Stimulated activated CD4-positive, alpha-beta T cell treated with anti-CD3 and anti-CD28 coated beads, TNF-alpha, amount 100 ng/mL, for 4 hours (primary cell): ENCODE results near the gene AVPR2.

Source experiments
- DNase-seq, 3 experiments: peaks; one replicate each; pipeline ENCODE4 v3.0.0-alpha.2; 2020; ENCODE audit warnings: low read depth in 3 of 3

AVPR2 gene

DNA sequence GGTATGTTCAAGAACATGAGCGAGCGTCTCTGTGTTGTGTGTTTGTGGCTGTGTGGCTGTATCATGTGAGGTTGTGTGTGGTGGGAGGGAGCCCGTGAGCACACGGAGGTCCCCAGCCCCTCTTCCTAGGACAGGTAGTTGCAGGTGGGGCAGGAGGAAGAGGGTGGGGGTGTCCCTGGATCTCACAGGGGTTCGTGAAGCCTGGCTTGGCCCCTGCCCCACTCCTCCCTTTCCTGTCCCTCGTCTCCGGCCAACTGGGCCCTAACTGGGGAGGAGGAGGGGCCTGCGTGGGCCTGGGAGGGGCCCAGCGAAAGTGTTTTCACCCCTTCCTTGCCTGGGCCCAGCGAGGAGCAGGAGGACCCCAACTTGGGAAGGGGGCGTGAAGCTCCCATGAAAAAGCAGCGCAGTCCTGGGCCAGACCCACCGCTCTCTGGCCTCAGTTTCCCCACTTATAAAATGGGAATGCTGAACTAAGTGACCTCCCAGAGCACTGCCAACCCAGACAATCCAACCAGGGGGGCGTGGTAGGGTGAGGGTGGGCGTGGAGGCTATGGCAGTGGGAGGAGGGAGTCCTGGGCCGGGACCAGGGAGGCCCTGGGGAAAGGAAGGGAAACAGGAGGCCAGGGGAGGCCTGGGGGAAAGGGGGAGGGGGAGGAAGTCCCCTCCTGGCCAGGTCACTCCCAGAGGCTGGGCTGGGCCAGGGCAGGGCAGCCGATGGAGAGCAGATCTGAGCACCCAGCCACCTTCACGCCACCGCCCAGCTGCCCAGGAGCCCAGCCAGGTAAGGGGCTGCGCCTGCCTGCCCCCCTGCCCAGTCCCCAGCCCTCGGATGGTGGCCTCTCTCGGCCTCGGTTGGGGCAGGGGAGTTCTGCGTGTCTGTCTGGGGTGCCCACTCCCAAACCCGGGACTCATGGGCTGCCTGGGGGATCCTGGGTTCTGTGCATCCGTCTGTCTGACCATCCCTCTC lies at the start of gene AVPR2:
Gene AVPR2 (plus strand): TSS at position 683 of the 967 bp plus-strand sequence. CDS start 473 bp downstream, outside the sequence.
- DNase-seq: no peak

DNA sequence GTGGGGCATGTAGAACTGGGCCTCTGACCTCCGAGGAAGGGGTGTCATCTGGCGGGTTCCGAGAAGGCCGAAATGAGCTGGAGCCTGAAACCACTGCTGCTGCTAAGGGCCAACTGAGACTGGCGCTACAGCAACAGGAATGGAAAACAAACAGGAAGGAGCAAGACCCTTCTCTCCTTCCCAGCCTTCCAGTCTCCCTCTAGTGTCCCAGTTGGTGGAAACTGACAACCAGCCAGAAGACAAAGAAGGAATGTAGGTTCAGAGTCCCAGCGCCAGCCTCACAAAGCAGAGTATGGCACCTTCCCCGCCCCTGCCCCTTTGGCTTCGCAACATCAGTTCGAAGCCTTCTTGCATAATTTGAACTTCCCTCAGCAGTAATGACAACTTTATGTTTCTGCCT lies 49.8 kb upstream of the AVPR2 start:
- no peak for DNase-seq

GRCh38 chrX:153857348-153857903 lies 47.0 kb upstream of the AVPR2 start:
- DNase-seq: no peak

GRCh38 chrX:153861151-153861550 lies 43.3 kb upstream of the AVPR2 start:
- DNase-seq: no peak

DNA sequence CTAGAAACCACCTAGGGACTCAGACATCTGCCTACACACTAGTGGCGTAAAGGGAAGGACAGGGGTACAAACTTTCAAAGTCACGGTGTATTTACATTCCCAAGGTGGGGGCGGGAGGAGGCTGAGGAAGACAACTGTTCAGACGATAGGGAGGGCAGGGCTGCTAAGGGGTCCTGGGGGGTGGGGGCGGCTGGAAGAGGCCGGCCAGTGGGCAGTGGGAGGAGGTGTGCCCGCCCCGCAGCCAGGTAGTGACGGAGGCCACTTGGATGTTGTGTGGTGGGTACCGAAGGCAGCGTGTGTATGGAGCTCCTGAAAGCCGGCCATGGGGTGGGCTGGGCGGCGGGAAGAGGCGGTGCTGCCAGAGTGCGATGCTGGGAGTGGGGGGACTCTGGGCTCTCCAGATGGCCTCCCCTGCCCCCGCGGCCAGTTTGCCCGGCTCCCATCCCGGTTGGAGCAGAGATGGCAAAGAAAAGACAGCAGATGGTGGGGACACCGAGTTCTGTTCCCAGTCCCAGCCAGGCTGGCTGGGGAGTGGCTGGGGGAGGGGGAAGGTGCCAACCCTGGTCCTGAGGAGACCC lies 42.7 kb upstream of the AVPR2 start:
- DNase-seq: no peak

DNA sequence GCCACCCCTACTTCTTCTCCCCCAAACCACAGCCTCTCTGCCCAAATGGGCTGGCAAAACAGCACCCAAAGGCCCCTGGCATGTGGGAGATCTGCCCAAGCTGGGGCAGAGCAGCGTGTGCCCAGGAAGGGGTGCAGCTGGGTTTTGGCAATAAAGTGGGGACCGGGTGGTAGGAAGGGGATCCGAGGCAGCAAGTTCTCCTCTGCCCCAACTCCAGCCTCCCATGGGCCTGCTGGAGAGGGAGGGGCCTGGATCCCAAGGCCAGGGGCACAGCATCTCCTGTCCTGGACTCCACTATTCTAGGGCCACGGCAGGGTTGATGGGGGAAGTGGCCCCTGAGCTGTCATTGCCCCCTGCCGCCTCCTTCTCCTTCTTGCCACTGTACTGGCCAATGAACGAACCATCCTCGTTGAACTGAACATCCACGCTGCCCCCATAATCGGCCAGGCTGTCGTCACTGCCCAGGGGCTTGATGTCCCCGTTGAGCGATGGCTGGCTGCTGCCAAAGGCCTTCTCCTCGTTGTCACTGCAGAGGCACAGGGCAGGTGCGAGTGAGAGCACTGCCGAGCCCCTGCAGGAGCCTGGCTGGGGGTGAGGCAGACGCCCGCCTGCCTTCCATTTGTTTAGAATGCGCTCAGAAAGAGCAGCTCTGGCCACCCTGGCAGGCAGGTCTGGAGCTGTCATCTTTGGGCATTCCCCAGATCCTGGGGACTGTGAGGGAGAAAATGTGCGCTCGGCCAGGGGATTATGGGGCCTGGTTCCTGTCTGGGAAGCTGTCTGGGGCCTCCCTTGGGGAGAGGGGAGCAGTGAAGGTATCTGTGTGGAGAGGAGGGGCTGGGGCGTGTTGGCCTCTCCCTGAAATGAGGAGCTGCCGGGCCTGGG lies 41.9 kb upstream of the AVPR2 start:
- no peak for DNase-seq

- DNase-seq: no peak
These were observed 41.1 kb upstream of the AVPR2 start for GRCh38 chrX:153863251-153863991.

- DNase-seq: no peak
These were observed 40.4 kb upstream of the AVPR2 start for GRCh38 chrX:153864101-153864500.

GRCh38 chrX:153864561-153865320 lies 39.7 kb upstream of the AVPR2 start:
- no peak for DNase-seq

DNA sequence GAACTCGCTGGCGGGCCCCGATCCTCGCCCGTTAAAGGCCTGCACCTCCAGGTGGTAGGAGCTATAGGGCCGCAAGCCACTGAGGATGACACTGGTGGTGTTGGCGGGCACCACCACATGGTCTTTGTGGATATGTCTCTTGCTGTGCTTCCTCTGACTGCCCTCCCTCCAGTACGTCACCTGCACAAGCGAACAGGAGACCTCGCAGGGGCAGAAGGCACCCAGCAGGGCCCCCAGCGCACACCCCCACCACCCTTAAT lies 39.2 kb upstream of the AVPR2 start:
- DNase-seq: no peak

DNA sequence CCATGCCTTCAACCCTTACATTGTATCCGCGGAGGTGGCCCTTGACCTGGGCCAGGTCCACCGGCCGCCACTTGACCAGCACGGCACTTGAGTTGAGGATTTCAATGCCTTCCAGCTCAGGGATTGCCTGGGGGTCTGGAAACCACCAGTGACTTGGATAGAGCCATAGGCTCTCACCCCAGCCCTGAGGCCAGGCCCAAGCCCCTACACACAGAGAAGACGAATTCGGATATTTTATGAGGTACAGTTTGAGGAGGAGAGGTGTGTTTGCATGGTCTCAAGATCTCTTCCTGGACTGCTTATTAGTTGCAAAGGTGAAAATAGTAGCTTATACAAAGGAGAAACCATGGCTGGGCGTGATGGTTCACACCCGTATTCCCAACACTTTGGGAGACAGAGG lies 38.8 kb upstream of the AVPR2 start:
- DNase-seq: no peak

DNA sequence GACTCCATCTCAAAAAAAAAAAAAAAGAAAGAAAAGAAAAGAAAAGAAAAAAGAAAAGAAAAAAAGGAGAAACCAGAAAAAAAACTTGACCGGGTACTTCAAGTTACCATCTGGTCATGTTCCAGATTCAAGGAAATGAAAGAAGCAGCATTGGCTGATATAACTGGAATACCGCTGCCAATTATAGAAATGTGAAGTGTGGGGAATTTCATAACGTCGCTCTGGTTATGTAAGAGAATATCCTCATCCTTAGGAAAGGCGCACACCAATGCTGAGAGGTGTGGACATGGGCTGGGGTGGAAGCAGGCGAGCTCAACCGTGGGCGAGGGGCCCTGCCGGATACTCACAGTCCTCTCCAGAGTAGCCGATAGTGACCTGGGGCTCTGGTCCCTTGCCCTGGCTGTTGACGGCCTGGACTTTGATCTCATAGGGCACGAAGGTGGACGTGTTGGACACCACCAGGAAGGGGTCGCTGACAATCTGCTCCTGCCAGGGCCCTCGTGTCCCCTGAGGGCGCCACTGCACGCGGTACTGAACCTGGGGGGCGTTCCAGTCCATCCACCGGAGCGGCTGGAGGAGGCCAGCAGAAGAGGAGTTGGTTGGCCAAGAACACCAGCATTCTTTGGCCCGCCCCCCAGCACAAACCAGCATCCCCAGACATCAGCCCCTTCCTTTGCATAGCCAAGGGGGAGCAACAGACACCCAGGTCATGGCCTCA lies 38.0 kb upstream of the AVPR2 start:
- no peak for DNase-seq

DNA sequence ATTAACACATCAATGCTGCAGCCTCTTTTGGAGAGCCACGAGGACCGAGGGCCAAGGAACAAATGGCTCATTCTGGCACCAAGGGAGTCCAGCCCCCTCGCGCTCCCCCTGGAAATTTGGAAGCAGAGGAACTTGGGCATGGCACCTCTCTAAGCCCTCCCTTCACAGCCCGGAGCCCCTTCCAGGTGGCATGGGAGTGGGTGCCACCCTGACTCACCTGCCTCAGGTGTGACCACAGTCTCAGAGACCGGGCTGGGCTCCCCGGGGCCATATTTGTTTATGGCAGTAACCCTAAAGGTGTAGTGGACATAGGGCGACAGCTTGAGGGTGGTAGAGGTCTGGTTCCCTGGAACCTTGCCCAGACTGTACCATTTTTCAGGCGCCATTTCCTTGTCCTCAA lies 37.3 kb upstream of the AVPR2 start:
- no peak for DNase-seq

- no peak for DNase-seq
These were observed 36.8 kb upstream of the AVPR2 start for GRCh38 chrX:153867671-153868070.

GRCh38 chrX:153868576-153869472 lies 35.6 kb upstream of the AVPR2 start:
- DNase-seq: no peak

DNA sequence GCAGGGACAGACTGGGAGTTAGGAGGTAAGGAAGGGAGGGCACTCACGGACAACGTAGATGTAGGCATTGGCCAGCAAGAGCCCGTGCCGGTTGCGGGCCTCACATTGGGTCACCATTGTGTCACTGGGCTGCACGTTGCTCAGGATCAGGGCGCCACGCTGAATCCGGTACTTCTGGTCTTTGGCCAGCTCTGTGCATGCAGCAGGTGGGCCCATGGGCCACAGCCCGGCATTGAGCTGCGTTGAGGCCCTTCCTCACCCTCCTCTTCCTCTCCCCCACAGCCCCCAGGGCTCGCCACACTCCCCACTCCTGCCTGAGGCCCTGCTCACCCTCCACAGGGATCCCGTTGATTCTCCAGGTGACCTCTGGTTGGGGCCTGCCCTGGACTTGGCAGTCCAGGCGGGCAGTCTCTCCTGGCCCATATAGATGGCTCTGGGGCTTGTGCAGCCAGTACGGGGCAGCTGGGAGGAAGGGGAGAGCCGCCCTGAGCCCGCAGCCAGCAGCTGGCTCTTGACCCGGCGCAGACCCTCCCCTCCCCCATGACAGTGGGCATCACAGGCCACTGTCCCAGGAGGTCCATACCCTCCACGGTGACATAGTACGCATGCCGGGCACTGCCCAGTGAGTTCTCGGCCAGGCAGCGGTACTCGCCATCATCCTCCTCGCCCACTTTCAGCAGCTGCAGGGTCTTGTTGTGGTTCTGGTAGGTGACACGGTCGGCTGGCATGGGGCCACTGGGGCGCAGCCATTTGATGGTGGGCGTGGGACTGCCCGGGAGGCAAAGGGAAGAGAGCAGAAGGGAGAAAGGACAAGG lies 34.8 kb upstream of the AVPR2 start:
- DNase-seq: no peak

DNA sequence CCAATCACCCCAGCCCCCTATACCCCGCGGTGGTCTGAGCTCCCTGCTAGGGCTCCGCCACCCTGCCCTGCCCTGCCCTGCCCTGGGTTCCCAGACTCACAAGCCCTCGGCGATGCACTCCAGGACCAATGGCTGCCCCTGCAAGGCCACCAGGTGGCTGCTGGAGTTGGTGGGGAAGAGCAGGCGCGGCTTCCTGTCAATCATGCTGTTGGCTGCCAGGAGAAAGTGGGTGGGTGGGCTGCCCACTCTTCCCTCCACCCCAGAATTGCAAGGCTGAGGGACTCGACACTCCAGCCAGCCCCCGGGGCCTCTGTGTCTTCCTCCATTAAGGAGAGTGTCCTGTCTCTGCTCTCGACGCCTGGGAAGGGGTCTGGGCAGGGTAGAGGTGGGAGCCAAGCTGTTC lies 34.2 kb upstream of the AVPR2 start:
- no peak for DNase-seq

DNA sequence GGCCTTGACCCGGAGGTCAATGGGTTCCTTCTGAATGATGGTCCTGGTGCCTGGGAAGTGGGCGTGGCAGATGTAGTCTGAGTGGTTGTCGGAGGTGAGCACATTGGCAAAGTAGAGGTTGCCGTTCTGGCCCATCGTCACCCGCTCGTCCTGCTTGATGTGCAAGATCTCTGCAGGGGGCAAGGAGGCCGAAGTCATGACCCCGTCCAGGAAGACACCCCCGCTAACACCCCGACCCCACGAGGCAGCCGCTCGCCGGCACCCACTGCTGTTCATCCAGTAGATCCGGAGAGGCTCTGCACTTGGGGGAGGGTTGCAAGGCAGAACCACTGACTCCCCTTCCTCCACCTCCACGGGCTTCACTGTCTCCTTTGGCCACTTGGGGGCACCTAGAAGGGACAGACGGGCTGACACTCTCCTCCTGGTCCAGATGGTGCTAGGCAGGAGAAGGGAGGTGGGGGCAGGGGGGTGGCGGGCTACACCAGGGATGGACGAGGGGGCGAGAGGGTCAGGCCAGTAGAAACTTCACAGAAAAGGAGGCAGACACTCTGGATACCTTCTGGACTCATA lies 33.6 kb upstream of the AVPR2 start:
- DNase-seq: no peak
